Stimulated activated naive CD4-positive, alpha-beta T cell (primary cell): ENCODE data around the gene ARHGAP18.
A peak's percentile ranks its signal among the peaks of the same experiment; 100 is the strongest.

ENCODE experiments used
- DNase-seq, 6 experiments: peaks; one replicate each; lab custom pipeline; 2025; lab: John Stamatoyannopoulos, UW

ARHGAP18 gene

GRCh38 chr6:129614464-129614863 is 95.5 kb downstream of the ARHGAP18 start:
- DNase-seq, result no peak

- DNase-seq, result no peak
These were observed 97.5 kb downstream of the ARHGAP18 start for GRCh38 chr6:129612440-129612839.

- DNase-seq, result no peak
These were observed 100.3 kb downstream of the ARHGAP18 start for GRCh38 chr6:129609635-129610034.

- no peak for DNase-seq
These were observed 101.0 kb downstream of the ARHGAP18 start for GRCh38 chr6:129608886-129609537.

GRCh38 chr6:129607581-129608186 is 102.3 kb downstream of the ARHGAP18 start:
- no peak for DNase-seq

- no peak for DNase-seq
These were observed 103.3 kb downstream of the ARHGAP18 start for GRCh38 chr6:129606664-129607063.

- no peak for DNase-seq
These were observed 104.0 kb downstream of the ARHGAP18 start for GRCh38 chr6:129605967-129606366.

- DNase-seq, result no peak
These were observed 104.9 kb downstream of the ARHGAP18 start for GRCh38 chr6:129605095-129605494.

GRCh38 chr6:129604321-129604720 is 105.7 kb downstream of the ARHGAP18 start:
- DNase-seq, result no peak

- DNase-seq, result no peak
These were observed 106.2 kb downstream of the ARHGAP18 start for GRCh38 chr6:129603741-129604140.

GRCh38 chr6:129601323-129601722 is 108.7 kb downstream of the ARHGAP18 start:
- no peak for DNase-seq

- DNase-seq, result no peak
These were observed 110.5 kb downstream of the ARHGAP18 start for GRCh38 chr6:129599467-129599866.

GRCh38 chr6:129598244-129599187 is 111.5 kb downstream of the ARHGAP18 start:
- peak in 3 of 6 experiments; percentile 38 to 75 (median 73) for DNase-seq

- DNase-seq, result no peak
These were observed 112.8 kb downstream of the ARHGAP18 start for GRCh38 chr6:129597023-129597713.

GRCh38 chr6:129596522-129596921 is 113.5 kb downstream of the ARHGAP18 start:
- DNase-seq, result no peak

- no peak for DNase-seq
These were observed 116.8 kb downstream of the ARHGAP18 start for GRCh38 chr6:129593233-129593564.

GRCh38 chr6:129592516-129593232 is 117.3 kb downstream of the ARHGAP18 start:
- no peak for DNase-seq

GRCh38 chr6:129590408-129591022 is 119.5 kb downstream of the ARHGAP18 start:
- no peak for DNase-seq

GRCh38 chr6:129586815-129587214 is 123.2 kb downstream of the ARHGAP18 start:
- DNase-seq, result no peak

- DNase-seq, result no peak
These were observed 126.1 kb downstream of the ARHGAP18 start for GRCh38 chr6:129583866-129584265.

GRCh38 chr6:129578315-129578714 is 131.7 kb downstream of the ARHGAP18 start:
- no peak for DNase-seq
